GM12892 (cell line): ENCODE data around the gene TLE5.

Experiments
- POLR2AphosphoS5 ChIP-seq: IDR thresholded peaks from 2 replicates; pipeline ENCODE4 v1.6.1; 2011; ENCODE audit warnings: low read depth, low read length, control low read depth
- TAF1 ChIP-seq: IDR thresholded peaks from 2 replicates; pipeline ENCODE4 v1.6.1; 2011; ENCODE audit warnings: low read depth, mild to moderate bottlenecking, control low read depth, low read length, borderline replicate concordance

DNA sequence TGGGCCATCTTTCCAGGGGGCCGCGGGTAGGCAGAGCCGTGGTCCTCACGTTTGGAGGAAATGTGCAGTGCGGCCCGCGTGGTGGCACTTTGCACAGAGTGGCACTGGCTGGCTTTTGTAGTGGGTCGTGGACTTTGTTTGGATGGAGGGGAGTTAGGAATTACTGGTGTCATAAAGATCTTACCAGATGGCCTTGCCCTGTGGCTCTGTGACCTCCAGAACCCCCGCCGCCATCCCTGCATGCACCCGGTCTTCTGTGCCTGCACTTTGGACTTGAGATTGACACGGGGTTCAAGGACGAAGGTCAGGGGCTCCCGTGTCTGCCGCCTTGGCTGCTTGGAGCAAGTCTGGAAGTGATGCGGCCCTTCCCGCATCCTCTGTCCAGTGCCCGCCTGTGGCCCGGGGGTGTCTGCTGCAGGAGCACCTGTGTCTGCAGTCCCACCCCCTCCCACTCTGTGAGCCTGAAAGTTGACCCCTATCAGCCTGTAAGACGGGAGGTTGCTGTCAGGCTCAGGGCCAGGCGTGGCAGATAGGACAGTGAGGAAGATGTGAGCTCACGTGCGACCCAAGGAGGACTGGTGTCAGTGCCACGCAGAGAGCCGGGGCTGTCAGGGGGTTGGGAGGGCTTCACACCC is 34.1 kb upstream of the TLE5 start:
- TF ChIP-seq POLR2AphosphoS5 (no peak), TAF1 (no peak)
